GM21619 (cell line): ENCODE results near the gene RNF208.
A peak's percentile ranks its signal among the peaks of the same experiment; 100 is the strongest.
"Not testable (repeated sequence)": the region's sequence is repeated elsewhere in the genome, so short reads cannot be mapped to it uniquely, and the experiment has no call there.

Experiments used
- ATAC-seq: cut with Tn5 transposase; IDR thresholded peaks from one replicate; pipeline ENCODE4 v1.9.1; 2021; ENCODE audit not compliant: unreplicated experiment

The RNF208 gene

GRCh38 chr9:137240318-137240840, 18.3 kb upstream of the RNF208 start:
- peak; percentile 23 for ATAC-seq

- ATAC-seq: not testable (repeated sequence)
These were observed 17.6 kb upstream of the RNF208 start for GRCh38 chr9:137239541-137240200.

- no peak for ATAC-seq
These were observed 16.0 kb upstream of the RNF208 start for GRCh38 chr9:137237759-137238726.

- ATAC-seq: no peak
These were observed 14.9 kb upstream of the RNF208 start for GRCh38 chr9:137236936-137237421.

- ATAC-seq: peak; percentile 22
These were observed 14.3 kb upstream of the RNF208 start for GRCh38 chr9:137236238-137236935.

GRCh38 chr9:137235424-137236237, 13.6 kb upstream of the RNF208 start:
- ATAC-seq: no peak

- no peak for ATAC-seq
These were observed 12.9 kb upstream of the RNF208 start for GRCh38 chr9:137234758-137235423.

- ATAC-seq: no peak
These were observed 12.1 kb upstream of the RNF208 start for GRCh38 chr9:137234055-137234697.

- ATAC-seq: no peak
These were observed 11.3 kb upstream of the RNF208 start for GRCh38 chr9:137233143-137233980.

GRCh38 chr9:137232510-137232909, 10.5 kb upstream of the RNF208 start:
- no peak for ATAC-seq

- ATAC-seq: no peak
These were observed 10.1 kb upstream of the RNF208 start for GRCh38 chr9:137232101-137232500.

GRCh38 chr9:137231372-137232039, 9.5 kb upstream of the RNF208 start:
- no peak for ATAC-seq

GRCh38 chr9:137230705-137231371, 8.8 kb upstream of the RNF208 start, which contains the start of gene SLC34A3:
SLC34A3 (plus strand) TSS chr9:137230901; CDS start chr9:137231703, 802 bp downstream.
- ATAC-seq: no peak

GRCh38 chr9:137229903-137230704, 8.1 kb upstream of the RNF208 start:
- no peak for ATAC-seq

GRCh38 chr9:137228968-137229896, 7.2 kb upstream of the RNF208 start:
- no peak for ATAC-seq
